Measurements from ENCODE around the gene SRPX. TPM values are rescaled to one million over a fixed set of nuclear protein-coding genes. Genes with fewer than 3 reads are reported as not detected.
A peak's percentile ranks its signal among the peaks of the same experiment; 100 is the strongest.

SRPX gene
- total RNA-seq, 1 experiment from 2014 or later = 2.2 TPM

DNA sequence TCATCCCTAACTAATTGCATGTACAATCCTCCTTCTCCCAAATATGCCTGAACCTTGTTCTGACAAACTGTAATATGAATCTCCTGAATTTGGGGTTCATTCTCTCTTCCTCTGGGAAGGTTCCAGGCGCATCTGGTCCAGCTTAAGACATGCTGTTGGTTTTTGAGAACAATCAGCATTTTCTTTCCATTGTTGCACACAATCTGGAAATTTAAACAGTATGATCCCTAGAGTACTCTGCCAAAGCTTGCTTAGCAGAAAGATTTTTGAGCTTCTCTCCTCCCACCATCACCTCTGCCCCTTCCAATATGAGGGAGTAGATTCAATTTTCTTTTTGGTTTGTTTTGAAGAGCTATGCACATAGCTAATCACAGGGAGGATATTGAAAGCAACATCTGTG, 50.1 kb downstream of the SRPX start:
- BruUV-seq (replicated peaks) = no TSS peak
- CTCF ChIA-PET = interaction anchor here (0.6 to 0.8 kb wide), 2 partner anchors 228 to 265 kb away, joined by 3 to 7 read pairs; no protein-coding TSS in a partner anchor

DNA sequence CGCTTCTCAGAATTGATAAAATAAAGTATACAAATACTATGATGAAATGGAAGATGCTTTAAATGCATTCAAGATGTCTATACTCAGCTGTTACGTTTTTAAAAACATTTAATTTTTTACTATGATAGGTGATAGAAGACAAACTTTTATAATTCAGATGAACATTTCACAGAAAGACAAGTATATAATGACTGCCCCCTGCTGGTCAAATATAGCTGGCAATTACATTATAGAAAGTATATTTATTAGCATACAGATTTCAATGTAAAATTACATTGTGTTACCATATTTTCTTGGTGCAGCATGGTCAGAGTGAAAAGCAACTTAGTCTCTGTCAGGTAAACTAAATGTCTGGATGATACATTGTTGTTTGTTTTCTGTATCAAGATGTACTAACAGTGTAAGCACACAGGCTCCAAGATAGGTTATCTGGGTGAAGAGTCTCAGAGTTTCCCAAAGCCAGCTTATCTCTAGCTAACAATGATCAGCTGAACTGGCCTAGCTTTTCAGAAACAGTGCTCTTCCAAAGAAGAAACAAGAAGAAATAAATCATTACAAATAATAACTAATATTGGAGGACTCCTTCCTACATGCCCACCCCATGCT, 54.1 kb downstream of the SRPX start:
- no peaks in the 10 kb centered on the region for H3K9me3 Mint-ChIP-seq (ENCODE audit: unreplicated experiment)
- intact Hi-C loops (cut with micrococcal nuclease; ENCODE audit: unreplicated experiment) = loop anchor here (1.0 to 5.0 kb wide), 2 partner anchors 169 to 240 kb away; no protein-coding TSS in a partner anchor
- ChIA-PET POLR2A (no interaction called here), CTCF (interaction anchor here (0.7 to 1.1 kb wide), 4 partner anchors 9 to 261 kb away, joined by 3 to 5 read pairs (median 4); no protein-coding TSS in a partner anchor)
- DNase-seq = peak in 1 of 2 experiments; percentile 16
- Histone ChIP-seq H3K9me3 (no peaks in the 10 kb centered on the region), H3K4me3 (ENCODE audit: low read depth, low read length) (no peak overlapping the region), H3K4me1 (peaks cover 8% of the 10 kb centered on the region; the same call in 1 of the 2 replicates), H3K36me3 (ENCODE audit: control insufficient read depth, insufficient read depth, low read length) (no peaks in the 10 kb centered on the region), H3K27me3 (replicated peaks; ENCODE audit: control insufficient read depth, insufficient read depth, low read length) (no peaks in the 10 kb centered on the region)
- no peaks in the 10 kb centered on the region for H3K4me1 Mint-ChIP-seq (ENCODE audit: low read depth, unreplicated experiment)
- no TSS peak for BruUV-seq (replicated peaks)
- no peaks in the 10 kb centered on the region for H3K27me3 Mint-ChIP-seq (ENCODE audit: insufficient read depth, unreplicated experiment)
- H3K4me3 Mint-ChIP-seq (ENCODE audit: unreplicated experiment) = no peak overlapping the region
- TF ChIP-seq CTCF (IDR thresholded peaks at IDR 0.05; ENCODE audit: insufficient read depth in 1 of 2, low read depth in 1 of 2, low read length in 1 of 2, severe bottlenecking in 1 of 2, unreplicated experiment in 1 of 2) = peak; percentile 18 to 53
- no peak overlapping the region for H3K27ac Mint-ChIP-seq (ENCODE audit: unreplicated experiment)
- H3K36me3 Mint-ChIP-seq (ENCODE audit: insufficient read depth, unreplicated experiment) = no peaks in the 10 kb centered on the region

More for the DNA sequence above, 50.1 kb downstream of the SRPX start:
- DNase-seq = no peak
- no peak overlapping the region for H3K4me3 ChIP-seq (ENCODE audit: low read depth, low read length)
- POLR2A ChIA-PET = no interaction called here
- Mint-ChIP-seq H3K4me3 (ENCODE audit: unreplicated experiment) (no peak overlapping the region), H3K36me3 (ENCODE audit: insufficient read depth, unreplicated experiment) (no peaks in the 10 kb centered on the region), H3K9me3 (ENCODE audit: unreplicated experiment) (no peaks in the 10 kb centered on the region), H3K27ac (ENCODE audit: unreplicated experiment) (no peak overlapping the region), H3K27me3 (ENCODE audit: insufficient read depth, unreplicated experiment) (no peaks in the 10 kb centered on the region), H3K4me1 (ENCODE audit: low read depth, unreplicated experiment) (no peaks in the 10 kb centered on the region)
- H3K27me3 ChIP-seq (replicated peaks; ENCODE audit: control insufficient read depth, insufficient read depth, low read length) = no peaks in the 10 kb centered on the region
- no peak for TF ChIP-seq CTCF (IDR thresholded peaks at IDR 0.05; ENCODE audit: insufficient read depth in 1 of 2, low read depth in 1 of 2, low read length in 1 of 2, severe bottlenecking in 1 of 2, unreplicated experiment in 1 of 2)
- peaks cover 8% of the 10 kb centered on the region; the same call in 1 of the 2 replicates for H3K4me1 ChIP-seq
- no peaks in the 10 kb centered on the region for H3K36me3 ChIP-seq (ENCODE audit: control insufficient read depth, insufficient read depth, low read length)
- H3K9me3 ChIP-seq = no peaks in the 10 kb centered on the region
- intact Hi-C loops (cut with micrococcal nuclease; ENCODE audit: unreplicated experiment) = no loop called here

DNA sequence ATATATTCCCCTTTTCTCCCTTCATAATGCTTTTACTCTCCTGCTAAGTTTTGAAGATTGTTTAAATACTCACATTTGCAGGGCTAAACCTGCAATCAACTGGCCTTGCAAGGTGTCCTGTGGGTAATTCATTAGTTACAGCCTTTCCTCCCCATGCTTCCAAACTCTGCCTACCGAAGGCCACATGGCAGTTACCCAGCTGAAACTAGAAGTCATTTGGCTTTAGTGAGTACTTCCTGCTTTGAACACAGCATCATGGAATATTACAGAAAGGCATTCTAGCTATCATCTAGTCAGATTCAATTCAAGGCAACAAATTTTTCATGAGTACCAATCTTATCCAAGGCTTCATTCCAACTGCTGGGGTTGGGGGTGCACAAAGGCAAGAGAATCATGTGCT, 55.6 kb downstream of the SRPX start:
- POLR2A ChIA-PET = no interaction called here
- CTCF ChIA-PET = no interaction called here
- BruUV-seq (replicated peaks) = no TSS peak

More for the DNA sequence above, 55.6 kb downstream of the SRPX start:
- H3K27ac Mint-ChIP-seq (ENCODE audit: unreplicated experiment) = no peak overlapping the region
- no peaks in the 10 kb centered on the region for H3K4me1 Mint-ChIP-seq (ENCODE audit: low read depth, unreplicated experiment)
- H3K4me1 ChIP-seq = peaks cover 8% of the 10 kb centered on the region; the same call in 1 of the 2 replicates
- TF ChIP-seq CTCF (IDR thresholded peaks at IDR 0.05; ENCODE audit: insufficient read depth in 1 of 2, low read depth in 1 of 2, low read length in 1 of 2, severe bottlenecking in 1 of 2, unreplicated experiment in 1 of 2) = no peak
- H3K27me3 ChIP-seq (replicated peaks; ENCODE audit: control insufficient read depth, insufficient read depth, low read length) = no peaks in the 10 kb centered on the region
- H3K36me3 ChIP-seq (ENCODE audit: control insufficient read depth, insufficient read depth, low read length) = no peaks in the 10 kb centered on the region
- H3K36me3 Mint-ChIP-seq (ENCODE audit: insufficient read depth, unreplicated experiment) = no peaks in the 10 kb centered on the region
- DNase-seq = no peak
- no peaks in the 10 kb centered on the region for H3K9me3 ChIP-seq
- no peaks in the 10 kb centered on the region for H3K27me3 Mint-ChIP-seq (ENCODE audit: insufficient read depth, unreplicated experiment)
- H3K4me3 ChIP-seq (ENCODE audit: low read depth, low read length) = no peak overlapping the region
- H3K9me3 Mint-ChIP-seq (ENCODE audit: unreplicated experiment) = no peaks in the 10 kb centered on the region
- intact Hi-C loops (cut with micrococcal nuclease; ENCODE audit: unreplicated experiment) = loop anchor here (5.0 kb wide), 1 partner anchor 168 kb away; no protein-coding TSS in a partner anchor
- no peak overlapping the region for H3K4me3 Mint-ChIP-seq (ENCODE audit: unreplicated experiment)
